Heart right ventricle (tissue), 16 donors: Measurements from ENCODE around the gene UTF1. TPM values are rescaled to one million over a fixed set of nuclear protein-coding genes. Genes with fewer than 3 reads are reported as not detected.

Source experiments
- ATAC-seq, 8 donors: fragments of 200-7000 bp; cut with Tn5 transposase; one replicate each; pipeline ENCODE4 v1.9.1; 2020; ENCODE audit warnings: mild to moderate bottlenecking in 8 of 8, moderate library complexity in 8 of 8, moderate number of reproducible peaks in 1 of 8
- DNase-seq, 2 donors: peaks; one replicate each; pipeline ENCODE4 v3.0.0-alpha.2; 2020
- H3K27ac ChIP-seq, 10 donors: fragments of 200-600 bp; sonication (generic) in 2 of 10; one replicate each; pipeline versions ENCODE4 v1.5.0 to v1.8.0; 2020 to 2022; ENCODE audit warnings: mild to moderate bottlenecking in 3 of 10
- H3K27me3 ChIP-seq, 7 donors: fragments of 200-600 bp; one replicate each; pipeline ENCODE4 v1.8.0; 2021 to 2022; ENCODE audit warnings: mild to moderate bottlenecking in 2 of 7
- H3K36me3 ChIP-seq, 9 donors: fragments of 200-600 bp; sonication (generic) in 1 of 9; one replicate each; pipeline versions ENCODE4 v1.5.0 to v1.8.0; 2020 to 2022; ENCODE audit warnings: mild to moderate bottlenecking in 2 of 9
- H3K4me1 ChIP-seq, 9 donors: fragments of 200-600 bp; sonication (generic) in 1 of 9; one replicate each; pipeline versions ENCODE4 v1.5.0 to v1.8.0; 2020 to 2022; ENCODE audit warnings: mild to moderate bottlenecking in 4 of 9
- H3K4me3 ChIP-seq, 10 donors: fragments of 200-600 bp; sonication (generic) in 2 of 10; one replicate each; pipeline versions ENCODE4 v1.5.0 to v1.8.0; 2020 to 2022; ENCODE audit warnings: mild to moderate bottlenecking in 7 of 10, moderate library complexity in 2 of 10
- H3K9me3 ChIP-seq, 11 donors: fragments of 200-600 bp in 10 of 11; sonication (generic) in 2 of 11; one replicate each; pipeline versions ENCODE4 v1.5.0 to v1.8.0; 2013 to 2022; ENCODE audit warnings: mild to moderate bottlenecking in 2 of 11, control low read depth in 1 of 11, moderate library complexity in 1 of 11
- WGBS, 2 donors: extraction: QIAGEN DNeasy Blood & Tissue Kit; methylation state at CpG; one replicate each; pipeline ENCODE4 v1.1.7; 2013; ENCODE audit warnings: inconsistent platforms in 1 of 2; 5-methylcytosine and 5-hydroxymethylcytosine counted together
- intact Hi-C, 10 donors: fragments of 100-400 bp; cut with DNase I; formaldehyde crosslinking; loops; one replicate each; pipeline versions ENCODE4 v1.11.1 to v1.14.2; 2022
- polyA plus RNA-seq, 2 donors: library from polyadenylated mRNA; stranded (reverse); fragments of 200-250 nt; gene quantifications; one replicate each; pipeline ENCODE4 v1.2.3, GENCODE V29; 2013
- total RNA-seq, 10 donors: library from RNA; stranded (reverse); fragmentation: NEBNext Ultra II Directional in 3 of 10; extraction: Animal tissue kit (Norgen Biotek cat#: 25700) in 3 of 10; gene quantifications; one replicate each; pipeline versions ENCODE4 v1.2.1 to v1.2.4, GENCODE V29; 2021 to 2023
- TF ChIP-seq, protein P1 (sequence below), 9 donors: fragments of 200-600 bp; sonication (generic) in 2 of 9; IDR thresholded peaks; one replicate each; pipeline versions ENCODE4 v1.5.0 to v1.8.0; 2021 to 2022; ENCODE audit warnings: antibody characterized with exemption in 9 of 9, mild to moderate bottlenecking in 5 of 9, moderate library complexity in 1 of 9
- donor health status: Arrhythmogenic right ventricular cardiomyopathy.
- donor health status: ischemic (EF 13 %, LVEDD 7.1; RV severe dilation, severe dysfunction).
- donor health status: healthy with polysubstance abuse.
- donor health status: DM: no; HTN: yes; CAD: no.
- donor health status: DM: no; HTN: no; CAD: no.
- donor health status: ischemic (EF 25% LVEDD 6.9; RV normal size, moderate dysfunction).
- donor health status: ischemic (EF 25% LVEDD 5.7; RV mildly dilated, moderate dysfunction).
- donor health status: healthy.
- donor health status: DM: yes; HTN: yes; CAD: no.
- donor health status: Ischemic cardiomyopathy.
- donor health status: ischemic (EF 35%, LVEDD 5.7; RV mildly dilated, moderate dysfunction).
- donor health status: nonischemic (EF 11% LVEDD 7.7; RV severe dilation, severe dysfunction).
- donor health status: DM: yes; HTN: yes; CAD: no.
- donor health status: PGD.
- donor health status: ischemic (EF 29% LVEDD 5.4; RV normal size, mild dysfunction).
- donor health status: nonischemic (EF 23%, LVEDD 6.1; RV moderate dilation, normal function).

UTF1 gene
- total and polyA plus RNA-seq, 12 donors, result not detected

DNA sequence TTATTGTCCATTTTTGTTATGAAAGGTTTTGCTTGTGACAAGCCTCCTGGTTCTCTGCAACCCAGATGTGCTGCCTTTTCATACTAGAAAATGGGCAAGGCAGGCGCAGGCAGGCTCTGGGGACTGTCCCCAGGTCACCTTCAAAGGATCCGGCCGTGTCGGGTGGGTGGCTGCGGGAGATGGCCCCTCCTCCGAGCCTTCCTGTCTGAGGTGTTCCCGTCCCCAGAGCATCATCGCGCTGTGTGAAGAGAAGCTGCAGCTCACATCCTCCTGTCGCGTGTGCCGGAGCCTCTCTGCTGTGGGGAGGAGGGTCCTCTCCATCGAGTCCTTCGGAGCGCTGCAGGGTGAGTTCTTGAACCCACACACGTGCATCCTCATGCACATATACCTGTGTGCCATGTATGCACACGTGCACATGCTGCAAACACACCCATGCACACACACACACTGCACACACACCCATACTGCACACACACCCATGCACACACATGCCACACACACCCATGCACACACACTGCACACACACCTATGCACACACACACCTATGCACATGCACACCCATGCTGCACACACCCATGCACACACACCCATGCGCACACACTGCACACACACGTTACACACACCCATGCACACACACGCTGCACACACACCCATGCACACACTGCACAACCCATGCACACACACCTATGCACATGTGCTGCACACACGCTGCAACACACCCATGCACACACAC, 46.2 kb upstream of the UTF1 start:
- peaks cover 0 to 51% (median 42%) of the 10 kb centered on the region in 7 donors for H3K27me3 ChIP-seq
- no peaks in the 10 kb centered on the region for H3K9me3 ChIP-seq
- WGBS, 2 donors, result 76 to 82% methylated on average over 21 of the region's 21 CpGs
- no peak overlapping the region for H3K4me3 ChIP-seq
- ATAC-seq, result no peak
- TF ChIP-seq, protein P1, sequence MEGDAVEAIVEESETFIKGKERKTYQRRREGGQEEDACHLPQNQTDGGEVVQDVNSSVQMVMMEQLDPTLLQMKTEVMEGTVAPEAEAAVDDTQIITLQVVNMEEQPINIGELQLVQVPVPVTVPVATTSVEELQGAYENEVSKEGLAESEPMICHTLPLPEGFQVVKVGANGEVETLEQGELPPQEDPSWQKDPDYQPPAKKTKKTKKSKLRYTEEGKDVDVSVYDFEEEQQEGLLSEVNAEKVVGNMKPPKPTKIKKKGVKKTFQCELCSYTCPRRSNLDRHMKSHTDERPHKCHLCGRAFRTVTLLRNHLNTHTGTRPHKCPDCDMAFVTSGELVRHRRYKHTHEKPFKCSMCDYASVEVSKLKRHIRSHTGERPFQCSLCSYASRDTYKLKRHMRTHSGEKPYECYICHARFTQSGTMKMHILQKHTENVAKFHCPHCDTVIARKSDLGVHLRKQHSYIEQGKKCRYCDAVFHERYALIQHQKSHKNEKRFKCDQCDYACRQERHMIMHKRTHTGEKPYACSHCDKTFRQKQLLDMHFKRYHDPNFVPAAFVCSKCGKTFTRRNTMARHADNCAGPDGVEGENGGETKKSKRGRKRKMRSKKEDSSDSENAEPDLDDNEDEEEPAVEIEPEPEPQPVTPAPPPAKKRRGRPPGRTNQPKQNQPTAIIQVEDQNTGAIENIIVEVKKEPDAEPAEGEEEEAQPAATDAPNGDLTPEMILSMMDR (IDR thresholded peaks at IDR 0.05), result no peak
- intact Hi-C loops, result no loop called here
- no peaks in the 10 kb centered on the region for H3K36me3 ChIP-seq
- no peak overlapping the region for H3K27ac ChIP-seq
- H3K4me1 ChIP-seq, result no peaks in the 10 kb centered on the region
- DNase-seq, result no peak

DNA sequence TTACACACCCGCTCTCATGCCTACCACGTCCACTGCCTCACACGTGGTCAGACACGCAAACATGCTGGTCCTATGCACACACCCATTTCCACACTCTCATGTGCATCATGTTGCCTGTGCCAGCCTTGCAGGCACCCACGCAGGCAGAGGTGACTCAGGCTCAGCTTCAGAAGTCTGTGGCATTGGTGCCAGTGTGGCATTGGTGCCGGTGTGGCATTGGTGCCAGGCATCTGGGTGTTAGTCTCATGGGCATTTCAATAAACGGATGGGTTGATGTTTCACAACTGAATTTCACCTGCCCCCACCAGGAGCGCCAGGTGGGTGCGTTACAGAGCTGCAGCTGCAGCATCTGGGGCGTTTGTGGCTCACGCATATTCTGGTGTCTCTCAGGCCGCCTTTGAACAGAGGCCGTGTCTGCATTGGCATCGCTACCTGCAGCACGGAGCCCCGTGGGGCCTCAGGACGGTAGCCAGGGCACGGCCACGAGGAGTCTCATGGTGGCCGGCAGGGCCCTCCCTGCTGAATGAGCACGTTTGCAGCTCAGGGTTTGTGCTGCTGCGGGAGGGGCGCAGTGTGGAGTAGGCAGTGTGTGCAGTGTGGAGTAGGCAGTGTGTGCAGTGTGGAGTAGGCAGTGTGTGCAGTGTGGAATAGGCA, 45.3 kb upstream of the UTF1 start:
- peaks cover 0 to 53% (median 42%) of the 10 kb centered on the region in 7 donors for H3K27me3 ChIP-seq
- 84 to 88% methylated on average over 23 of the region's 23 CpGs for WGBS, 2 donors
- H3K9me3 ChIP-seq, result no peaks in the 10 kb centered on the region
- H3K4me1 ChIP-seq, result no peaks in the 10 kb centered on the region
- TF ChIP-seq, protein P1 (IDR thresholded peaks at IDR 0.05), result no peak
- no peak overlapping the region for H3K27ac ChIP-seq
- no peak overlapping the region for H3K4me3 ChIP-seq
- DNase-seq (no peak), ATAC-seq (no peak)
- no peaks in the 10 kb centered on the region for H3K36me3 ChIP-seq
- intact Hi-C loops, result no loop called here

DNA sequence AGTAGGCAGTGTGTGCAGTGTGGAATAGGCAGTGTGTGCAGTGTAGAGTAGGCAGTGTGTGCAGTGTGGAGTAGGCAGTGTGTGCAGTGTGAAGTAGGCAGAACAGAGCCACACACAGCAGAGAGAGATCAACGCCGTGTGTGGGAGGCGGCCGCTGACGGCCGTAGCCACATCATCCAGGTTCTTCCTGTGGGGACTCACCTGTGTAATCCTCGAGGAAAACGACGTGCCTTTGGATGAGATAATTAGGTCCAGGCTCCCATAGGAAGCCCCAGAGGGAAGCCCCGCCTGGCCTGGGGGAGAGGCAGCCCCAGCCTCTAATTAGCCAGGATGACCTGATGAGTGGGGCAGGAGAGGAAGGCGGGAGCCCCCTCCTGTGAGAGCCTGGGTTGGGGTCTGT, 44.6 kb upstream of the UTF1 start:
- intact Hi-C loops, result no loop called here
- Histone ChIP-seq H3K36me3 (no peaks in the 10 kb centered on the region), H3K4me3 (no peak overlapping the region), H3K9me3 (no peaks in the 10 kb centered on the region), H3K4me1 (no peaks in the 10 kb centered on the region), H3K27me3 (peaks cover 0 to 54% (median 37%) of the 10 kb centered on the region in 7 donors), H3K27ac (no peak overlapping the region)
- TF ChIP-seq, protein P1 (IDR thresholded peaks at IDR 0.05), result no peak
- ATAC-seq (no peak), DNase-seq (no peak)
- 65 to 68% methylated on average over 11 of the region's 11 CpGs for WGBS, 2 donors

DNA sequence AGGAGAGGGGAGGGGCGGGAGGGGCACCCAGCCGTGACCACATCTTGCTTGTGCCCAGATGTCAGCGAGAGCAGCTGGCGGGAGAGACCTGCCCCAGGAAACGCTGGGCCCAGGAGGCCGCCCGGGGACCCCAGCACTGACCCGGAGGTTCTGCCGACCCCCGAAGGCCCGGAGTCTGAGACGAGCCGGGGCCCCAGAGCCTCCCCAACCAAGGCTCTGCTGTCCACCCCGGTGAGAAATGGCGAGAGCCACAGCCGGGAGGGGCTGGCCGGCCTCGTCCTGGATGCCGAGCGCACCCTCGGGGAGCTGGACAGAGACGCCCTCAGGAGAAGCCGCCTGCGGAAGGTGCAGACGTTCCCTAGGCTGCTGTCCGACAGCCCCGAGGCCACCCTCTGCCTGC, 44.1 kb upstream of the UTF1 start:
- Histone ChIP-seq H3K4me3 (no peak overlapping the region), H3K27me3 (peaks cover 0 to 49% (median 33%) of the 10 kb centered on the region in 7 donors), H3K9me3 (no peaks in the 10 kb centered on the region), H3K27ac (no peak overlapping the region), H3K4me1 (no peaks in the 10 kb centered on the region), H3K36me3 (no peaks in the 10 kb centered on the region)
- TF ChIP-seq, protein P1 (IDR thresholded peaks at IDR 0.05), result no peak
- intact Hi-C loops, result no loop called here
- ATAC-seq (no peak), DNase-seq (no peak)
- 71 to 81% methylated on average over 26 to 27 of the region's 27 CpGs for WGBS, 2 donors
